ENCODE measurements around the gene PCDH9.

DNA sequence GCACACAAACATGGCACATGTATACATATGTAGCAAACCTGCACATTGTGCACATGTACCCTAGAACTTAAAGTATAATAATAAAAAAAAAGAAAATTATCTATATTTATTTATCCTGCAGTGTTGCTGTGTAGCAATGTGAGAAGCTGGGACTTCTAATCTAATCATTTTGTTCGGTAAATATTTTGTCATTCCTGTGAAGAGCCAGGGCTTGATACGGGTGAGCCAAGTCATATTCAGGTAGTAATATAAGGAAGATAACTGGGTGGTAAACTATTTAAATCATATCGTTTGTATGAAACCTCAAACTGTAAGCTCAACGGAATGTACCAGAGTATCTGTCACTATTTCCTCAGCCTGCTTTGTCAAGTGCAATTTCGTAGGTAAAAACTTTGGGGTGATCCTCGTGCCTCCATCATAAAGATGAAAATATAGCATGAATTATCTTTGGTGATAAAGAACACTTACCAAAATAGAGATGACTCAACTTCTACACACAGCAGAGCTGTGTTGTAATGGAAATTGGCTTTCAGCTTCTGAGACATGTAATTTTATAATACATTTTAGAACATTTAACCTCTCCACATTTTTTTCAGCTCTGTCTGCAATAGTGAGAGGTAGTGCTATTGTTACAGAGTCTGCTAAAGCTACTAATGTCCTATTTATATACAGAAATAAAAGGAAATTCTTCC is 92.9 kb downstream of the PCDH9 start:
- TF ChIP-seq POLR2A (IDR thresholded peaks at IDR 0.05), result no peak
- TF ChIP-seq, protein P1, sequence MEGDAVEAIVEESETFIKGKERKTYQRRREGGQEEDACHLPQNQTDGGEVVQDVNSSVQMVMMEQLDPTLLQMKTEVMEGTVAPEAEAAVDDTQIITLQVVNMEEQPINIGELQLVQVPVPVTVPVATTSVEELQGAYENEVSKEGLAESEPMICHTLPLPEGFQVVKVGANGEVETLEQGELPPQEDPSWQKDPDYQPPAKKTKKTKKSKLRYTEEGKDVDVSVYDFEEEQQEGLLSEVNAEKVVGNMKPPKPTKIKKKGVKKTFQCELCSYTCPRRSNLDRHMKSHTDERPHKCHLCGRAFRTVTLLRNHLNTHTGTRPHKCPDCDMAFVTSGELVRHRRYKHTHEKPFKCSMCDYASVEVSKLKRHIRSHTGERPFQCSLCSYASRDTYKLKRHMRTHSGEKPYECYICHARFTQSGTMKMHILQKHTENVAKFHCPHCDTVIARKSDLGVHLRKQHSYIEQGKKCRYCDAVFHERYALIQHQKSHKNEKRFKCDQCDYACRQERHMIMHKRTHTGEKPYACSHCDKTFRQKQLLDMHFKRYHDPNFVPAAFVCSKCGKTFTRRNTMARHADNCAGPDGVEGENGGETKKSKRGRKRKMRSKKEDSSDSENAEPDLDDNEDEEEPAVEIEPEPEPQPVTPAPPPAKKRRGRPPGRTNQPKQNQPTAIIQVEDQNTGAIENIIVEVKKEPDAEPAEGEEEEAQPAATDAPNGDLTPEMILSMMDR (IDR thresholded peaks at IDR 0.05), result no peak

Measured in thyroid gland (tissue), 4 donors.